GM19468 (cell line): ENCODE results near the gene CAMK2N2.
A peak's percentile ranks its signal among the peaks of the same experiment; 100 is the strongest.
"Not testable (repeated sequence)": the region's sequence is repeated elsewhere in the genome, so short reads cannot be mapped to it uniquely, and the experiment has no call there.

Experiments used
- ATAC-seq: cut with Tn5 transposase; IDR thresholded peaks from one replicate; pipeline ENCODE4 v1.9.1; 2021; ENCODE audit warnings: mild to moderate bottlenecking, moderate library complexity, moderate number of reproducible peaks; ENCODE audit not compliant: unreplicated experiment; ENCODE audit errors: extremely low read depth

Gene CAMK2N2

DNA sequence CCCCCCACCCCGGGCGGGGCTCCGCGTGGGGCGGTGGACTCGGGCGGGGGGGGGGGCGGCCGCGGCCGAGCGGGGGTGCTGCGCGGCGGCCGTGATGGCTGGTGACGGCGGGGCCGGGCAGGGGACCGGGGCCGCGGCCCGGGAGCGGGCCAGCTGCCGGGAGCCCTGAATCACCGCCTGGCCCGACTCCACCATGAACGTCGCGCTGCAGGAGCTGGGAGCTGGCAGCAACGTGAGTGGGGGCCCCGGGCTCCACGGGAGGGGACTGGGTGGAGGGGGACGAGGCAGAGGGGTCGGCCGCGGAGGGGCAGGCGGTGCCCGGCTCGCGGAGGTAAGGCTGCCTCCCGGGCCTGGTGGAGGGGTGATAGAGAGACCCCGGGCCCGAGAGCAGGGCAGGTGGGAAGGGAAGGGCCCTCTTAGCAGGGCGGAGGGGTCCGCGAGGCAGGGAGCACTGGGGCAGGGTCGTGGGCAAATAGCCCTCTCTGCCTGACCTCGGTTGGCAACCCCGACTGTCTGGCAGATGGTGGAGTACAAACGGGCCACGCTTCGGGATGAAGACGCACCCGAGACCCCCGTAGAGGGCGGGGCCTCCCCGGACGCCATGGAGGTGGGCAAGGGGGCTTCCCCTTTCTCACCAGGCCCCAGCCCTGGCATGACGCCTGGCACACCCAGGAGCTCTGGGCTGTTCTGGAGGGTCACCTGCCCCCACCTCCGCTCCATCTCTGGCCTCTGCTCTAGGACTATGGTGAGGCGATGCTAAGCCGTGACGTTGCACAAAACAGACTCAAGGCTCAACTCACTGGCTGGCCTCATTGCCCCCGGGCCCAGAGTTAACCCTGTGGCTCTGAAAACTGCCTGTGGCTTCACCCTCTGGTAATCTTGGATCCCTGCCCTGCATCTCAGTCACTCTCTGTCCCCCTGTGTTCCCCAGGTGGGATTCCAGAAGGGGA lies 14.9 kb upstream of the CAMK2N2 start, which contains the start of gene ECE2:
TSS of gene ECE2 (plus strand) at position 62 of the 950 bp plus-strand sequence. CDS start at position 194, 132 bp downstream.
- no peak for ATAC-seq

- ATAC-seq: no peak
Measured at GRCh38 chr3:184275381-184275701, 14.0 kb upstream of the CAMK2N2 start.

DNA sequence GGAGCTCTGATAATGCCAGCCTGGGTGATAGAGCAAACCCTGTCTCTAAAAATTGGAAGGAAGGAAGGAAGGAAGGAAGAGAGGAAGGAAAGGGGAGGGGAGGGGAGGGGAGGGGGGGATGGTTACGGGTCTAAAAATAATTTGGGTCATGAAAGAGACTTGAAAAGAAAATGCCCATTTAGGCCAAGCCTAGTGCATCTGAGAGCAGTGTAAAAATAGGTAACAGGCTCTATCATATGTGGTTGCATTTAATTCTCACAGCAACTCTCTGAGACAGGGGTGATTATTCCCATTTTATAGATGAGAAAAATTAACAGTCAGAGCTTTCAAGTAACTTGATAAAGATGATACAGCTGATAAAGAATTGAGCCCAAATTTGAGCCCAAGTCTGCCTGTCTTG lies 10.9 kb upstream of the CAMK2N2 start:
- no peak for ATAC-seq

DNA sequence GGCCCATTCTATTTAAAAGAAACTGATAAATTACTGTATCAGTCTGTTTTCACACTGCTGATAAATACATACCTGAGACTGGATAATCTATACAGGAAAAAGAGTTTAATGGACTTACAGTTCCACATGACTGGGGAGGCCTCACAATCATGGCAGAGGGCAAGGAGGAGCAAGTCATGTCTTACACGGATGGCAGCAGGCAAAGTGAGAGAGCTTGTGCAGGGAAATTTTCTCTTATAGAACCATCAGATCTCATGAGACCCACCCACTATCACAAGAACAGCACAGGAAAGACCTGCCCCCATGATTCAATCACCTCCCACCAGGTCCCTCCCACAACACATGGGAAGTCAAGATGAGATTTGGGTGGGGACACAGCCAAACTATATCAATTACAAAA lies 5.9 kb upstream of the CAMK2N2 start:
- not testable (repeated sequence) for ATAC-seq

DNA sequence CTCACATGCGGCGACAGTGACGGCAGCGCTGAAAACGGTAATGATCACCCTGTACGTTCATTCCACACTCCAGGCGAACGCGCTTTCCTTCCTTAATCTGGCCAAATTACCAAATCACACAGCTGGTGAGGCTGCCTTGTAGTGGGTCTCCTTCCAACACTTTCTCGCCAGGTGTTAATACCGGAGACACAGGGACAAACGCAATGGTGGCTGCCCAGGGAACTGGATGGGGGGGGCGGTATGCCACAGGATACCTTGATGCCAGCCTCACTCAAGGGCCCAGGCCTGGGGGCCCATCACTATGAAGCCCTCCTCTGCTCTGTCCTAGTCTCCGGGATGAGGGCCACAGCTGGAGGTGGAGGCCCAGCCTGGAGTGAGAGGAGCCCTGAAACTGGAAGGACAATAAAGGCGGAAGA lies 1.4 kb upstream of the CAMK2N2 start:
- no peak for ATAC-seq

- ATAC-seq: no peak
Measured at GRCh38 chr3:184261854-184262763, 756 bp upstream of the CAMK2N2 start.

DNA sequence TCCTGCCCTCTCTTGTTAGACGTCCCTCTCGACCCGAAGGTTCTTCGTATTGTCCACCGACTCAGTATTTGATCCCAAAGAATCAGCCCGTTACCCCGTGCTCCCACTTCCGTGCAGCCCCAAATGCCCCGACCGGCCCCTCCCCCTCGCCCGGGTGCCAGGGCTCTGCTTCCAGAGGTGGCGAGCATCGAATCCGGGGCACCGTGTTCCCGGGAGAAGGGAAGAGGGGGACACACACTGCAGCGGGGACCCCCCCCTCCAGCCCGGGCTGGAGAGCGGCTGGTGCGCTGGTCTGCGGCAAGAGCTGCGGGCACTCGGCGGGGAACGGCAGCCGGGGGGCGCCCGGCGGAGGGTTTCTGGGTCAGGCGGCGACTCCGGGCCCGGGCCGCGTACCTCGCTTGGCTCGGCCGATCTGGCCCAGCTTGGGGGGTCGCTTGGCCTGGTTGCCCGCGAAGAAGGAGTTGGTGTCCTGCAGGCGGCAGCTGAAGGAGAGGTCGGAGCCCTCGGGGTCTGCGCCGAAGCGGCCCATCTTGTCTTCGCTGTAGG lies 556 bp downstream of the CAMK2N2 start:
- no peak for ATAC-seq

- no peak for ATAC-seq
Measured at GRCh38 chr3:184259878-184260723, 1.3 kb downstream of the CAMK2N2 start.

DNA sequence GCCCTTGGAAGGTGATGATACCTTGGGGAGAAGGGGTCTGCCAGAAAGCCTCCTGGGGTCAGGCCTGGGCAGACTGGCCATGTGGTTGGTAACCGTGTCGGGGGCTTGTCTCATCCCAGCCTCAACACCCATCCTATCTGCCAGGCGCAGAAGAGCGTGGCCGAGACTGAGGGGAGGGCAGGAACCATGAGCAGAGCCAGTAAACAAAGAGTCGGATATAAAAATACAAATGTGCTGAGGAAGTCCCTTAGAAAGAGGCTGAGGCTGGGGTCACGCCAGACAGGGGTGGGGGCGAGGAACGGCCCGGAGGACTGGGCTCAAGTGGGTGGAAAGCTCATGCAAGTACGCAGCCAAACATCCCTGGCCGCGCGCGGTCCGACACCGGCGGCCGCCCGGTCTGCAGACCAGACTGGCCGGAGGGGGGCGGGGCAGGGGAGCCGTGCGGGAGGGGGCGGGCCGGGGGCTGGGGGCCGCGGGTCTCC lies 1.9 kb downstream of the CAMK2N2 start:
- ATAC-seq: no peak

- ATAC-seq: no peak
Measured at GRCh38 chr3:184258926-184259325, 2.4 kb downstream of the CAMK2N2 start.

DNA sequence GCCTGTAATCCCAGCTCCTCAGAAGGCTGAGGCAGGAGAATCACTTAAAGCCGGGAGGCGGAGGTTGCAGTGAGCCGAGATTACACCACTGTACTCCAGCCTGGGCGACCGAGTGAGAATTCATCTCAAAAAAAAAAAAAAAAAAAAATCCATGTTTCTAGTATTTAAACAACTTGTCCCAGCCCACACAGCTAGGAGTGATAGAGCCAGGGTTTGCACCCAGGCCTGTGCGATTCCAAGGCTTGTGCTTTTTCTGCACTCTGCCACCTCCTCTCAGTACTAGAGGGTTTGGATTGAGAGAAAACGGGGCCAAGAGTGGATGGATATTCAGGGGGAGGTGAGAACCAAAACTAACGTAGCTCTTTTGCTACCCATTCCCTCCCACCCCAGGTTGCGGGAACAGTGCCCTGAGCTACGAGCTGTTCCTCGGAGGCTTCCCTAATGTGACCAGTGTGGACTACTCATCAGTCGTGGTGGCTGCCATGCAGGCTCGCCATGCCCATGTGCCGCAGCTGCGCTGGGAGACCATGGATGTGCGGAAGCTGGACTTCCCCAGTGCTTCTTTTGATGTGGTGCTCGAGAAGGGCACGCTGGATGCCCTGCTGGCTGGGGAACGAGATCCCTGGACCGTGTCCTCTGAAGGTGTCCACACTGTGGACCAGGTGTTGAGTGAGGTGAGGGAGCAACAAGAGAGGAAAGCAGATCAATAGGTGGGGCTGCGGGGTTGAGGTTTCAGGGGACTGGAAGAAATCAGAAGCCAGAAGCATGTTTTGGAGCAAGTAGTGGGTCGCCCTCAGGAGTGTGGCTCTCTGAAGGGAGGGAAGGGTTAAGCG lies 4.1 kb downstream of the CAMK2N2 start:
- no peak for ATAC-seq

DNA sequence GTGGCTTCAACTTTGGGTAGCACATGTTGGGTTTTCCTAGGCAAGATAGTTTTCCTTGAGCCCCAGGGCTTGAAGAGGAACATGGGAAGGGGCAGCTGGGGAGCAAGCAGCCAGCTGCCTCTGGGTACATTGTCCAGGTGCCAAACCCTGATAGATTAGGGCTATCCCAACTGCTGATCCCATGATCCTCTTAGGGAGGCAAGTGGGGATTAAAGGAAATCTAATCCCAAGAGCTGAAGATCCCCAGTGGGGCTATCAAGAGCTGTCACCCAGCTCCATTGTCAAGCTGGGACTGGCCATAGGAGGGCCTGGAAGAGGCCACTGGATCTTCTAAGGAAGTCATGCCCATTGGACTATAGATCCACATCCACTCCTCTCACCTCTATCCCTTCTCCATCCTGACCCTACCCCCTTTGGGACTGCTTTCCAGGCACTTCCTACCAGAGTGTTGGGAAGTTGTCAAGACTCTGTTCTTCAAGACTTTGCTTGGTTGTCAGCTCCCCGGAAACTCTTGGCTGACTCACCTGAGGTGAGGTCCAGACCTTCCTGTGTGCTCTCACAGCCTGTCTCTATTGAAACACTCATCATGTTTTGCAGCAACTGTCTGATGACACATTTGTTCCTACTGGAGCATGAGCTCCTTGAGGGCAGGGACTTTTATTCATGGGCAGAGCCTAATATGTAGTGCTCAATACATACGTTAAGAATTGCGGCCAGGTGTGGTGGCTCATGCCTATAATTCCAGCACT lies 5.9 kb downstream of the CAMK2N2 start:
- ATAC-seq: no peak

- peak; percentile 30 for ATAC-seq
Measured at GRCh38 chr3:184250167-184250828, 11.1 kb downstream of the CAMK2N2 start.

- ATAC-seq: peak; percentile 84
Measured at GRCh38 chr3:184249412-184250166, 11.8 kb downstream of the CAMK2N2 start, which contains the start of gene EEF1AKMT4. Gene EEF1AKMT4, plus strand, starts transcription at chr3:184249672. Its CDS starts 23 bp downstream, at chr3:184249695.

DNA sequence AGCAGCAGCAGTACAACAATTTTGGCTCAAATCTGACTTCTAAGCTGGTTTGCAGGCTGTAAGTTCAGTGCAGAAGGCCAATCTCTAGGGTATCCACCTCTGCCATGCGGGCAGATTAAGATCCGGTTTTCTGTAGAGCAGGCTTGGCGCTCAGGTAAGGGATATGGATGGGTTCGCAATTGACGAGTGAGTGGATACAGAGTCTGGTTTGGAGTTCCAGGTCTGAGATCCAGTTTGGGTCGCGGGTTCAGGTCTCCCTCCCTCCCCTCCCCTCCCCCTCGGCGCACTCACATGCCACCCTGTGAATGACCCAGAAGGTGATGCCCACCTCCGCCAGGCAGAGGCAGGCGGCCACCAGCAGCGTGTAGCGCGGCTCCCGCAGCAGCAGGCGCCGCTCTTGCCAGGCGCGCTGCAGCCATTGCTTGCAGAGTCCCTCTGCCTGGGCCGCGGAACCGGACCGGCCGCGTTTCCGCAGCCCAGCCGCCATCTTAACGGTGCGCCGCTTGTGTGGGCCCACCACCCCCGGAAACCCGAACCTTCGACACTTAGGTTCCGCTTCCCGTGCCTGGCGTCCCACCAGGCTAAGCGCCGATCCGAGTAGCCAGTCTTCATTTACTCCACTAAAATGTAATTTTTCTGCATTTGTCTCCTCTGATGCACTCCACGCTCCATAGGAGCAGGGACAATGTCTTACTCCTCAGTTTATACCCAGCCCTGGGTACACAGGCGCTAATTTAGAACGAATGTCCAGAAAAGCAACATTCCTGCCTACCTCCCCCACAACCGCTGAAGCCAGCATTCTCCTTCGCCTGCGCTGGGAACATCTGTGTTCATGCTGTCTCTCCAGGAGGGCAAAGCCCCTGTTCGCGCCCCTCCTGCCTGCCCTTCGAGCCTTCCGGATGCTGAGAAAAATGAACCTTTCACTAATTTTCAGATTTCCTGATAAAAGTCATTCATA lies 12.6 kb downstream of the CAMK2N2 start, which contains the start of gene ALG3:
TSS of gene ALG3 (minus strand) at position 509 of the 958 bp plus-strand sequence. CDS start at position 487, 22 bp downstream.
- ATAC-seq: no peak
